Measurements from ENCODE around the gene IL32. TPM values are rescaled to one million over a fixed set of nuclear protein-coding genes. Genes with fewer than 3 reads are reported as not detected.

Gene IL32
- total RNA-seq = 1,000 to 10,000 TPM; 2,973 to 3,212 TPM

GRCh38 chr16:3065069-3065741 lies at the start of gene IL32:
Gene IL32, plus strand, starts transcription at chr16:3065640. Its CDS starts 172 bp downstream, at chr16:3065812.
- CTCF ChIA-PET = interaction anchor here (0.6 to 11.0 kb wide), 13 partner anchors 9 to 65 kb away, joined by 3 to 72 read pairs (median 5); no protein-coding TSS in a partner anchor
- H3K4me1 Mint-ChIP-seq = peaks cover 59% of the 10 kb centered on the region
- POLR2A ChIA-PET = interaction anchor here (0.6 to 2.7 kb wide), 8 partner anchors 10 to 154 kb away, joined by 3 to 21 read pairs (median 4); partner anchors contain the start of gene FLYWCH1
- DNase-seq = peak; percentile 82
- peak within 1 kb of the TSS; percentile 97 for H3K27ac Mint-ChIP-seq
- H3K36me3 Mint-ChIP-seq (ENCODE audit: low read depth) = peaks cover 46% of the 10 kb centered on the region
- peak within 1 kb of the TSS; percentile 100 for H3K4me3 Mint-ChIP-seq
- no peaks in the 10 kb centered on the region for H3K9me3 Mint-ChIP-seq
- H3K27me3 Mint-ChIP-seq = no peaks in the 10 kb centered on the region

GRCh38 chr16:3015865-3016521 lies 49.4 kb upstream of the IL32 start:
- ChIA-PET POLR2A (no interaction called here), CTCF (no interaction called here)
- H3K36me3 Mint-ChIP-seq (ENCODE audit: low read depth) = no peaks in the 10 kb centered on the region
- no peaks in the 10 kb centered on the region for H3K9me3 Mint-ChIP-seq
- H3K4me1 Mint-ChIP-seq = peaks cover 15% of the 10 kb centered on the region
- H3K27ac Mint-ChIP-seq = no peak overlapping the region
- peaks cover 32% of the 10 kb centered on the region for H3K27me3 Mint-ChIP-seq
- H3K4me3 Mint-ChIP-seq = no peak overlapping the region
- no peak for DNase-seq

DNA sequence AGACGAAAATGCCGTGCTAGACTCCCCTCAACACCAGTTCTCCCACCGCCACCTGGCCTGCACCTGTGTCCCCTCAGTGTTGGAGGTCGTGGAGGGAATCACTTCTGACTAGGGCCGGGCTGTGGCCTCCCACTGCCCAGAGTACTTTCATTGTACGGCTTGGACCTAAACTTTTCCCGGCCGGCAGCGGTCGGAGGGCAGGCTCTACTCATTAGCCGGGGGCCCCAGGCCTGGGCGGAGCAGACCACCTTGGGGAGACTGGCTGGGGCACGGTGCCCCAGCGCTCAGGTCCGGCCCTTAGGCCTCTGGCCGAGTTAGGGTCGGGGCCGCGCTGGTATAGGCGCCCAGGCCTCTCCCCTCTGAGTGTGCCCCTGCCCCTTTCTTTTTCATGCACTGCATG lies 48.1 kb upstream of the IL32 start:
- peaks cover 27% of the 10 kb centered on the region for H3K27me3 Mint-ChIP-seq
- H3K36me3 Mint-ChIP-seq (ENCODE audit: low read depth) = no peaks in the 10 kb centered on the region
- no peak overlapping the region for H3K27ac Mint-ChIP-seq
- DNase-seq = no peak
- H3K4me1 Mint-ChIP-seq = peaks cover 28% of the 10 kb centered on the region
- ChIA-PET POLR2A (no interaction called here), CTCF (interaction anchor here (8.0 kb wide), 1 partner anchor 15 kb away, joined by 90 read pairs; no protein-coding TSS in a partner anchor)
- no peak overlapping the region for H3K4me3 Mint-ChIP-seq
- no peaks in the 10 kb centered on the region for H3K9me3 Mint-ChIP-seq

- Mint-ChIP-seq H3K4me1 (peaks cover 34% of the 10 kb centered on the region), H3K4me3 (no peak within 1 kb of the TSS), H3K27ac (peak within 1 kb of the TSS; percentile 36), H3K9me3 (no peaks in the 10 kb centered on the region), H3K27me3 (peaks cover 21% of the 10 kb centered on the region), H3K36me3 (ENCODE audit: low read depth) (no peaks in the 10 kb centered on the region)
- ChIA-PET POLR2A (no interaction called here), CTCF (interaction anchor here (1.0 to 8.0 kb wide), 2 partner anchors 14 to 150 kb away, joined by 3 to 90 read pairs; no protein-coding TSS in a partner anchor)
- DNase-seq = no peak
Observed at GRCh38 chr16:3017794-3018506, 47.5 kb upstream of the IL32 start, which contains the start of gene CLDN6. Gene CLDN6, minus strand, starts transcription at chr16:3018183. Its CDS starts 2,162 bp downstream, at chr16:3016021.

DNA sequence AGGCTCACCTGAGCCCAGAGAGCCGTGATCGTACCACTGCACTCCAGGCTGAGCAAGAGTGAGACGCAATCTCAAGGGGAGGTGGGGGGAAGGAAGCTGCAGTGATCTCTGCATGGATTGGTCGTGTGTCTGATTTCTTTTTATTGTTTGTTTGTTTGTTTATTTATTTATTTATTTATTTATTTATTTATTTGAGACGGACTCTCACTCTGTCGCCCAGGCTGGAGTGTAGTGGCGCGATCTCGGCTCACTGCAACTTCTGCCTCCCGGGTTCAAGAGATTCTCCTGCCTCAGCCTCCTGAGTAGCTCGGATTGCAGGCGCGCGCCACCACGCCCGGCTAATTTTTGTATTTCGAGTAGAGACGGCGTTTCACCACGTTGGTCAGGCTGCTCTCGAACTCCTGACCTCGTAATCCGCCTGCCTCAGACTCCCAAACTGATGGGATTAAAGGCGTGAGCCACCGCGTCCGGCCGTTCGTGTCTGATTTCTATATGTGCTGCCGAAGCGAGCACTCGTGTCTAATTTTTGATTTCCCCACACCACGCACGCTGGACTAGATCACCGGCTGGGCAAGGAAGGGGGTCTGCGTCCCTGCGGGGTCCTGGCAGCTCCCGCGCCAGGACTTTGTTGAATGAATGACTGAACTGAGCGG lies 45.7 kb upstream of the IL32 start:
- Mint-ChIP-seq H3K4me3 (peak overlapping the region; percentile 84), H3K27ac (no peak overlapping the region), H3K27me3 (peaks cover 14% of the 10 kb centered on the region), H3K36me3 (ENCODE audit: low read depth) (peaks cover 2% of the 10 kb centered on the region), H3K9me3 (no peaks in the 10 kb centered on the region), H3K4me1 (peaks cover 45% of the 10 kb centered on the region)
- ChIA-PET CTCF (interaction anchor here (0.6 to 8.0 kb wide), 9 partner anchors 9 to 154 kb away, joined by 3 to 90 read pairs (median 4); partner anchors contain the start of gene PAQR4), POLR2A (interaction anchor here (1.0 kb wide), 1 partner anchor 8 kb away, joined by 3 read pairs; no protein-coding TSS in a partner anchor)
- no peak for DNase-seq

DNA sequence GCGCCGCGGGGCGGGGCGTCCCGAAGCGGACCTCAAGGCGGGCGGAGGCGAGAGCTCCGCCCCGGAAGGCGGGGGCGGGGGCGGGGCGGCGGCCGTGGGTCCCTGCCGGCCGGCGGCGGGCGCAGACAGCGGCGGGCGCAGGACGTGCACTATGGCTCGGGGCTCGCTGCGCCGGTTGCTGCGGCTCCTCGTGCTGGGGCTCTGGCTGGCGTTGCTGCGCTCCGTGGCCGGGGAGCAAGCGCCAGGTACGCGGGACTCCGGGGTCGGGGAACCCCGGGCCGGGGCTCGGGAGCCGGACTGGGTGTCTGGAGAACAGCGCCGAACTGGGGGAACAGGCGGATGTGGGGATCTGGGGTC lies 45.2 kb upstream of the IL32 start, which contains the start of gene TNFRSF12A:
TNFRSF12A (plus strand) TSS at position 122 of the 357 bp plus-strand sequence; CDS start at position 152, 30 bp downstream.
- H3K36me3 Mint-ChIP-seq (ENCODE audit: low read depth) = peaks cover 3% of the 10 kb centered on the region
- peak within 1 kb of the TSS; percentile 84 for H3K4me3 Mint-ChIP-seq
- H3K4me1 Mint-ChIP-seq = peaks cover 49% of the 10 kb centered on the region
- peak within 1 kb of the TSS; percentile 76 for H3K27ac Mint-ChIP-seq
- POLR2A ChIA-PET = interaction anchor here (1.0 kb wide), 1 partner anchor 8 kb away, joined by 3 read pairs; no protein-coding TSS in a partner anchor
- CTCF ChIA-PET = interaction anchor here (0.6 to 8.0 kb wide), 9 partner anchors 10 to 154 kb away, joined by 3 to 90 read pairs (median 4); partner anchors contain the start of gene PAQR4
- peak; percentile 66 for DNase-seq
- no peaks in the 10 kb centered on the region for H3K9me3 Mint-ChIP-seq
- H3K27me3 Mint-ChIP-seq = peaks cover 14% of the 10 kb centered on the region

DNA sequence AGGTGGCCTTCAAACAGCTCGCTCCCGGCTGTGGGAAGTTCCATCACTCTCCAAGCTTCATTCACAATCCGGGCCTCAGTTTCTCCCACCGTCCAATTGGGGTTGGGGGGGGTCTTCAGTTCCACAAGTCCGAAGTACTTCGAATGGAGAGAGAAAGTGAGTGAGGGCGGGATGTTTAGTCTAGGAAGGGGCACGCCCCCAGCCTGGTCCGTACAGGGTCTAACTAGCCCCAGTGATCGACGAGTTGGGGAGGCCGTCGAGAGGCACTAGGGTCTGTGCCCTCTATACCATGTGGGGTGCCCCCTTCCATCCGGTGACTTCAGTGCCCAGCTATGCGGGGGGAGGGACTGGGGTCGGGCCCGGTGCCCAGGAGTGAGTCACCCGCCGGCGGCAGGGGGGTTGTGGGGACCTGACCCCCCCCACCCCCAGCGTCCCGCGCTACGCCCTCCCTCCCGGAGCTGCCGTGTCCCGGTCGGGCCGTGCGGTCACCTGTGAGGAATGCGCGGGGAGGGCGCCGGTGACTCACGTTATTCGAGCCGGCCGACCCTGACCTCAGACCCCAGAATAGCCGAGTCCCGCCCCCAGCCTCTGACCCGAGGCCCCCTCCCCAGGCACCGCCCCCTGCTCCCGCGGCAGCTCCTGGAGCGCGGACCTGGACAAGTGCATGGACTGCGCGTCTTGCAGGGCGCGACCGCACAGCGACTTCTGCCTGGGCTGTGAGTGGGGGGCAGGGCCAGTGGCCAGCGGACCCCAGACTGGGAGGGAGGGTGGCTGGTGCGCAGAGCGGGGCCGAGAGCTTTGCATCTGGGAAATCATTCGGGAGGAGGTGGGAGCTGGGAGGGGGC lies 44.6 kb upstream of the IL32 start:
- peaks cover 6% of the 10 kb centered on the region for H3K36me3 Mint-ChIP-seq (ENCODE audit: low read depth)
- peaks cover 51% of the 10 kb centered on the region for H3K4me1 Mint-ChIP-seq
- no peaks in the 10 kb centered on the region for H3K9me3 Mint-ChIP-seq
- ChIA-PET CTCF (interaction anchor here (0.6 to 8.0 kb wide), 13 partner anchors 10 to 178 kb away, joined by 3 to 90 read pairs (median 4); partner anchors contain the start of gene PAQR4), POLR2A (interaction anchor here (0.6 to 1.0 kb wide), 2 partner anchors 7 to 26 kb away, joined by 3 read pairs; no protein-coding TSS in a partner anchor)
- H3K27ac Mint-ChIP-seq = peak overlapping the region; percentile 76
- peak overlapping the region; percentile 84 for H3K4me3 Mint-ChIP-seq
- peaks cover 14% of the 10 kb centered on the region for H3K27me3 Mint-ChIP-seq
- peak; percentile 41 for DNase-seq

GRCh38 chr16:3021449-3022207 lies 43.8 kb upstream of the IL32 start:
- Mint-ChIP-seq H3K4me3 (peak overlapping the region; percentile 84), H3K4me1 (peaks cover 55% of the 10 kb centered on the region), H3K27me3 (peaks cover 13% of the 10 kb centered on the region)

DNA sequence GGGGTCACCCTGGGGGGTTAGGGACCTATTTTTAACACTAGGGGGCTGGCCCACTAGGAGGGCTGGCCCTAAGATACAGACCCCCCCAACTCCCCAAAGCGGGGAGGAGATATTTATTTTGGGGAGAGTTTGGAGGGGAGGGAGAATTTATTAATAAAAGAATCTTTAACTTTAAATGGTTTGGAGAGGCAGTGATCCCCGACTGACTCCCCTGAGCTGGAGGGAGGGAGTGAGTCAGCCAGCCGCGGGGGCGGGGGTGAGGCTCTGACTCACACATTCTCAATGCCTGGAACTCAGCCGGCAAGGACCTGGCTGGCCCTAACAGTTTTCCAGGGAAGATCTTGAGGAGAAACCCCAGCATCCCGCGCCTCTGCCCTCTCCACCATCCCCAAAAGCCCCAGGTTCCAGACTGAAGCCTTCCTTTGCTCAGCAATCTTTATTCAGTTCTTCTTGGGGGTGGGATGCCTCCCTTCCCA lies 43.2 kb upstream of the IL32 start:
- no peaks in the 10 kb centered on the region for H3K9me3 Mint-ChIP-seq
- H3K4me1 Mint-ChIP-seq = peaks cover 55% of the 10 kb centered on the region
- ChIA-PET CTCF (interaction anchor here (0.7 to 8.0 kb wide), 10 partner anchors 10 to 126 kb away, joined by 3 to 90 read pairs (median 4); partner anchors contain the start of gene MMP25), POLR2A (interaction anchor here (0.9 kb wide), 1 partner anchor 37 kb away, joined by 5 read pairs; no protein-coding TSS in a partner anchor)
- peak overlapping the region; percentile 95 for H3K27ac Mint-ChIP-seq
- peaks cover 19% of the 10 kb centered on the region for H3K36me3 Mint-ChIP-seq (ENCODE audit: low read depth)
- H3K4me3 Mint-ChIP-seq = peak overlapping the region; percentile 84
- DNase-seq = peak; percentile 71
- H3K27me3 Mint-ChIP-seq = peaks cover 10% of the 10 kb centered on the region

More at GRCh38 chr16:3021449-3022207, 43.8 kb upstream of the IL32 start:
- POLR2A ChIA-PET = interaction anchor here (0.9 kb wide), 1 partner anchor 38 kb away, joined by 5 read pairs; no protein-coding TSS in a partner anchor
- Mint-ChIP-seq H3K36me3 (ENCODE audit: low read depth) (peaks cover 14% of the 10 kb centered on the region), H3K27ac (peak overlapping the region; percentile 95), H3K9me3 (no peaks in the 10 kb centered on the region)
- peak; percentile 72 for DNase-seq
- CTCF ChIA-PET = interaction anchor here (0.6 to 8.0 kb wide), 13 partner anchors 10 to 179 kb away, joined by 3 to 90 read pairs (median 4); partner anchors contain the start of genes MMP25 and PAQR4

DNA sequence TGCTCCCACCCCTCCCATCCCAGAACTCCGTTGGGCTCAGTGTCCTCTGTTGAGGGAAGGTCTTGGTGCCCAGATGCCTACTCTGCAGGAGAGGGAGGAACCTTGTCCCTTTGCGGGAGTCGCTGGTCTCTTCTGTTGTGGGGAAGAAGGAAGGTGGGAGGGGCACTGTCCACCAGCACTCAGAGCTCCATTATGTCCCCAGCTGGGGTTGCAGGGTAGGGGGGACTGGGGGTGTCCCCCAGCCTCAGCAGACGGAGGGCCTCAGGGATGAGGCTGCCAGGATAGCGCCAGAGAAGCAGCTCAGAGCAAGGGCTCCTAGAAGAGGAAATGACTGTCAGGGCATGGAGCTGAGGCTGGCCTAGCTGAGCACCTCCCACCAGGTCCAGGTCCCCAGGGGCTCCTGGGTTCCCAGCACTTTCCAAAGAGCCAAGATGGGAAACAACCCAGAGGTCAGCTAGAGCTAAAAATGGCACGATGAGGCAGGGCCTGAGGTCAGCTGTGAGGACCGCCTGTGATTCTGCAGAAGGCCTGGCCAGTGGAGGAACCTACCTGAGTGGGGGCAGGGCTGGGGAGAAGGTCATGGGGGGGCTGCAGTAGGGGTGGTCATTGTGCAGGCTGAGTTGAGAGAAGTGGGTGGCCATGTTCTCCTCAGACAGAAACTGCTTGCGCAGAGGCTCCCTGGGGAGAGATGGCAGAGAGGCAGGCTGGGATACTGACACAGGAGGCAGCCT lies 42.6 kb upstream of the IL32 start:
- Mint-ChIP-seq H3K27ac (peak overlapping the region; percentile 95), H3K36me3 (ENCODE audit: low read depth) (peaks cover 19% of the 10 kb centered on the region), H3K4me3 (peak overlapping the region; percentile 84), H3K9me3 (no peaks in the 10 kb centered on the region), H3K27me3 (peaks cover 10% of the 10 kb centered on the region), H3K4me1 (peaks cover 57% of the 10 kb centered on the region)
- CTCF ChIA-PET = interaction anchor here (1.1 to 8.0 kb wide), 8 partner anchors 9 to 56 kb away, joined by 3 to 90 read pairs (median 5); partner anchors contain the start of gene MMP25
- DNase-seq = no peak
- POLR2A ChIA-PET = no interaction called here
